HUES64 (cell line): ENCODE data around the gene CHRNB4.
"Not testable (repeated sequence)": the region's sequence is repeated elsewhere in the genome, so short reads cannot be mapped to it uniquely, and the experiment has no call there.

Experiments
- H3K27ac ChIP-seq: 2 replicates; pipeline ENCODE4 v1.7.0; 2013; ENCODE audit warnings: low read depth, low read length, inconsistent platforms
- H3K27me3 ChIP-seq: 2 replicates; pipeline ENCODE4 v1.6.1; 2013; ENCODE audit warnings: mild to moderate bottlenecking, low read length; ENCODE audit not compliant: insufficient read depth
- H3K36me3 ChIP-seq: 2 replicates; pipeline ENCODE4 v1.6.1; 2013; ENCODE audit warnings: mild to moderate bottlenecking, low read length; ENCODE audit not compliant: insufficient read depth
- H3K4me1 ChIP-seq: 2 replicates; pipeline ENCODE4 v1.6.1; 2013; ENCODE audit warnings: mild to moderate bottlenecking, low read length, moderate library complexity; ENCODE audit not compliant: insufficient read depth
- H3K4me3 ChIP-seq: 2 replicates; pipeline ENCODE4 v1.5.1; 2013; ENCODE audit warnings: mild to moderate bottlenecking, low read length, moderate library complexity
- H3K9ac ChIP-seq: 2 replicates; pipeline ENCODE4 v1.6.1; 2013; ENCODE audit warnings: mild to moderate bottlenecking, low read depth, low read length
- H3K9me3 ChIP-seq: 2 replicates; pipeline ENCODE4 v1.6.1; 2013; ENCODE audit warnings: low read depth, low read length; ENCODE audit not compliant: insufficient read depth
- WGBS: fragments of 150-250, 120-280 bp; methylation state at CpG from one replicate; pipeline ENCODE4 v1.1.7; 2013; ENCODE audit warnings: missing lambda C conversion rate; 5-methylcytosine and 5-hydroxymethylcytosine counted together

CHRNB4 gene

DNA sequence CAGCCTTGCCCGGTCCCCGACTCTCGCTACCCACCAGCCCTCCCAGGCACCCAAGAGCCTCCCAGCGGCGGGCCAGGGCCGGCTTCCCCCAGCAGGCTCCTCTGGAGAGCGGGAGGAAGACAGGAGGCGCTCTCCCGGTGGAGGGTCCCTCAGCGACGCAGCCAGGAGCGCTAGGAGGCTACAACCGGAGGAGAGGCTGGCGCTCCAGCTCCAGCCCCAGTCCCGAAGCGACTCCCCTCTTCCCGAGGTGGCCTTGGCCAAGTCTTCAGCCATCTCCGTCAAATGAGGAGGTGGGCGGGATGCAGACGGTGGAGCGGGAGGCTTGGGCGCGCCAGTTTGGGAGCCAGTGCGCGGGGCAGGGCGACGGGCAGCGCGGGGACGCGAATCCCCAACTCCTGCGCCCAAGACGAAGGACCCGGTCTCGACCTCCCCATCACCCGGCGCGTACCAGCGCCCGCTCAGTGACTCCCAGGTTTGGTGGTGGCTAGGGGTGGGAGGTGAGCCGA is 20.9 kb downstream of the CHRNB4 start:
- WGBS, result under 1% methylated on average over 36 of the region's 41 CpGs
- Histone ChIP-seq H3K4me1 (peaks cover 8% of the 10 kb centered on the region; the same call in 1 of the 2 replicates), H3K27ac (no peak overlapping the region), H3K9ac (peak overlapping the region; percentile 34; the same call in 1 of the 2 replicates), H3K4me3 (peak overlapping the region; percentile 67), H3K36me3 (no peaks in the 10 kb centered on the region), H3K9me3 (no peaks in the 10 kb centered on the region), H3K27me3 (peaks cover 47% of the 10 kb centered on the region)

- Histone ChIP-seq H3K4me3 (peak overlapping the region; percentile 67), H3K9ac (no peak overlapping the region; the same call in 1 of the 2 replicates), H3K27me3 (peaks cover 47% of the 10 kb centered on the region), H3K9me3 (no peaks in the 10 kb centered on the region), H3K4me1 (peaks cover 8% of the 10 kb centered on the region; the same call in 1 of the 2 replicates), H3K36me3 (no peaks in the 10 kb centered on the region), H3K27ac (no peak overlapping the region)
- WGBS, result 62% methylated on average over 20 of the region's 20 CpGs
These were observed 21.7 kb downstream of the CHRNB4 start for GRCh38 chr15:78619022-78619950.

DNA sequence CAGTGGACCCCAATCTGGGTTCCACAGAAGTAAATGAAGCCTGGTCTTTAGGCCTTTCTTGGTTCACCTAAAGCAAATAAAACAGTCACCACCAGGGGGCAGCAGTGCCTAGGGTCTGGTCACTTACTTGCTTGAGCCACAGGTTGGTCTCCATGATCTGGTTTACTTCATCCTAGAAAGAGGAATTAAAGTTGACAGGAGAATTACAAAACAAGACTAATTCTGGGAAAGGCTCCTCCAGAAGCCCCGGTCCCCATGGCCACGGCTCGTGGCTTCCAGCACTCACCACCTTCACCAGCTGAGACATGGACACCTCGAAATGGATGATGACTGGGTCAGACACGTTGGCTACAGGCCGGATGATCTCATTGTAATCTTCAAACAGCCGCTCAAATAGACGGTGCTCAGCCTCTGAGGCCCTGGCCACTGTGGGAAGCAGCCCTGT is 22.5 kb downstream of the CHRNB4 start:
- no peak overlapping the region for H3K4me3 ChIP-seq
- no peak overlapping the region for H3K9ac ChIP-seq
- no peak overlapping the region for H3K27ac ChIP-seq
- H3K4me1 ChIP-seq, result peaks cover 8% of the 10 kb centered on the region; the same call in 1 of the 2 replicates
- H3K27me3 ChIP-seq, result peaks cover 47% of the 10 kb centered on the region
- H3K36me3 ChIP-seq, result no peaks in the 10 kb centered on the region
- H3K9me3 ChIP-seq, result no peaks in the 10 kb centered on the region
- 57% methylated on average over 8 of the region's 8 CpGs for WGBS

DNA sequence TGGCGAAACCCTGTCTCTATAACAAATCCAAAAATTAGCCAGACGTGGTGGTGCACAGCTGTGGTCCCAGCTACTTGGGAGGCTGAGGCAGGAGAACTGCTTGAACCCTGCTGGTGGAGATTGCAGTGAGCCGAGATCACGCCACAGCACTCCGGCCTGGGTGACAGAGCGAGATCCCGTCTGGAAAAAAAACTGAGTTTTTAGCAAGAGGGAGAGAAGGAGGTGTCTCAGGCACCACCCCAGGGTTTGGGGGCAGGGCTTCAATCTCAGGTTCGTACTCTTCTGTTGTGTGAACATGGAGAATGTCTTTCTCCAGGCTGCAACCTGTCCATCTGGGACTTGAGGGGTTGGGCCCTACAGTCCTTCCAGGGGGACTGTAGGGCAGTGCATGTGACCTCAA is 22.9 kb downstream of the CHRNB4 start:
- no peaks in the 10 kb centered on the region for H3K36me3 ChIP-seq
- 87% methylated on average over 8 of the region's 8 CpGs for WGBS
- H3K4me1 ChIP-seq, result peaks cover 8% of the 10 kb centered on the region; the same call in 1 of the 2 replicates
- H3K9me3 ChIP-seq, result no peaks in the 10 kb centered on the region
- H3K27ac ChIP-seq, result no peak overlapping the region
- H3K9ac ChIP-seq, result no peak overlapping the region
- H3K27me3 ChIP-seq, result peaks cover 45% of the 10 kb centered on the region
- H3K4me3 ChIP-seq, result no peak overlapping the region

DNA sequence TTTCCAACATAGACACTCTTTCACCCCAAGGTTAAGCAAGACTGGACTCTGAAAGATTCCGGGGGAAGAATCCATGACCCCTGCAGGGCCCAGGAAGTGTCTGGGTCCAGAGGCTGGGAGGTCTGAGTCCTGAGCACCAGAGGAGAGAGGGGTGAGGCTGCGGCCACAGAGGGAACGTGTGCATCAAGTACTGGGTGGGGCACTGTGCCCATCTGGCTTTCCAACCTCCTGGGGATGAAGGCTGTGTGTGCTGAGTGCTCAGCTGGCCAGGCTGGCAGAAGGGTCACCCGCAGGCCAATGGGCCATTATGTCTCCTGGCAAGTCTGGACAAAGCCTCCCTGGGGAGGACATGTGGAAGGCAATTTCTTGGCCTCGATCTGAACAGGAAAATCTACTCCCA is 23.5 kb downstream of the CHRNB4 start:
- 90% methylated on average over 5 of the region's 5 CpGs for WGBS
- Histone ChIP-seq H3K27ac (no peak overlapping the region), H3K27me3 (peaks cover 40% of the 10 kb centered on the region), H3K4me3 (no peak overlapping the region), H3K9ac (no peak overlapping the region), H3K36me3 (no peaks in the 10 kb centered on the region), H3K4me1 (peaks cover 8% of the 10 kb centered on the region; the same call in 1 of the 2 replicates), H3K9me3 (no peaks in the 10 kb centered on the region)

GRCh38 chr15:78617076-78617475 is 23.9 kb downstream of the CHRNB4 start:
- Histone ChIP-seq H3K27ac (no peak overlapping the region), H3K27me3 (peaks cover 36% of the 10 kb centered on the region), H3K4me3 (no peak overlapping the region), H3K9me3 (no peaks in the 10 kb centered on the region), H3K36me3 (no peaks in the 10 kb centered on the region), H3K4me1 (peaks cover 8% of the 10 kb centered on the region; the same call in 1 of the 2 replicates), H3K9ac (no peak overlapping the region)
- WGBS, result 90% methylated on average over 7 of the region's 7 CpGs

DNA sequence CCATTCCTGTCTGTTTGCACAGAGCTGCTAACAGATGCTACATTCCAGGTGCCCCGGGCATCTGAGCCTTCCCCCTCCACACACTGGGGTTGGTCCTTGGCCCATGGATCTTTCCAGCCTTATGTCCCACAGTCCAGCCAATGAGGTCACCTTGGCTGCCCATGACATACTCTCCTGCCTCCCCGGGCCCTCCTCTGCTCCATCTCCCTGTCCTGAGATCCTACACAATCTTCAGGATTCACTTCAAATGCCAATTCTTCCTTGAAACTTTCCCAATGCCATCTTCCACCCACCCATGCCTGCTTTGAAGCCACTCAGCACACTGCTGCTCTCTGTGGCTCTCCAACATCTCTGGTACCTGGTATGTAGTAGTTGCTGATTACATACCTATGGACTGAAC is 24.5 kb downstream of the CHRNB4 start:
- Histone ChIP-seq H3K27me3 (peaks cover 30% of the 10 kb centered on the region), H3K36me3 (no peaks in the 10 kb centered on the region), H3K4me3 (no peak overlapping the region), H3K9me3 (no peaks in the 10 kb centered on the region), H3K27ac (no peak overlapping the region), H3K4me1 (peaks cover 8% of the 10 kb centered on the region; the same call in 1 of the 2 replicates), H3K9ac (no peak overlapping the region)
- 92% methylated on average over 2 of the region's 2 CpGs for WGBS

DNA sequence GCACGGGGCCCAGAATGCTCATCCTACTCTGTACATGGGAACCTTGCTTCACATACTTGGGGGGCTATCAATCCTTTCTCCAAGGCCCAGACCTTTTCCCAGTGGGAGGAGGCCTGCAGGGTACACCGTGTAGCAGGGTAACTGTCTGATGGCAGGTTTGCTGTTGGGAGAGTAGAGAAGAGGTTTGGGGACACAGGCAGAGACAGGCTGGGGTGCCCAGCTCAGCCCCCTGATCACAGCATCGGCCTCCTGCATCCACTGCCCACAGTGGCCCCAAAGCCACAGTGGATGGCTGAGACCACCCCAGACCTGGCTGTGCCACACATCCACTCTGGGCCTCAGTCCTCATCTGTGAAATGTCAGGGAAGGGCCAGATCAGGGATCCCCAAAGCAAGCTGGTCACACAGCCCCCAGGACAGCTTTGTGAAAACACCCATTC is 25.8 kb downstream of the CHRNB4 start:
- Histone ChIP-seq H3K4me3 (no peak overlapping the region), H3K4me1 (peaks cover 4% of the 10 kb centered on the region; the same call in 1 of the 2 replicates), H3K27me3 (peaks cover 17% of the 10 kb centered on the region), H3K9ac (no peak overlapping the region), H3K9me3 (no peaks in the 10 kb centered on the region), H3K36me3 (no peaks in the 10 kb centered on the region), H3K27ac (no peak overlapping the region)
- 89% methylated on average over 3 of the region's 3 CpGs for WGBS

- Histone ChIP-seq H3K4me3 (no peak overlapping the region), H3K27me3 (peaks cover 5% of the 10 kb centered on the region), H3K36me3 (no peaks in the 10 kb centered on the region), H3K27ac (no peak overlapping the region), H3K9me3 (no peaks in the 10 kb centered on the region), H3K4me1 (no peaks in the 10 kb centered on the region), H3K9ac (no peak overlapping the region)
- WGBS, result 96% methylated on average over 2 of the region's 3 CpGs
These were observed 27.0 kb downstream of the CHRNB4 start for GRCh38 chr15:78614021-78614420.

- H3K27me3 ChIP-seq, H3K9ac ChIP-seq, H3K4me3 ChIP-seq, H3K4me1 ChIP-seq, H3K36me3 ChIP-seq, H3K27ac ChIP-seq: not testable (repeated sequence)
- no CpG with 5 or more reads among the region's 3 CpGs for WGBS
- H3K9me3 ChIP-seq, result peaks cover 10% of the 10 kb centered on the region; the same call in 1 of the 2 replicates
These were observed 31.5 kb downstream of the CHRNB4 start for GRCh38 chr15:78609551-78609950.

GRCh38 chr15:78605680-78606079 is 35.3 kb downstream of the CHRNB4 start:
- Histone ChIP-seq H3K27ac (no peak overlapping the region), H3K27me3 (no peaks in the 10 kb centered on the region), H3K4me3 (no peak overlapping the region), H3K9ac (no peak overlapping the region), H3K9me3 (peaks cover 10% of the 10 kb centered on the region; the same call in 1 of the 2 replicates), H3K36me3 (peaks cover 13% of the 10 kb centered on the region), H3K4me1 (no peaks in the 10 kb centered on the region)
- WGBS, result 95% methylated on average over 4 of the region's 4 CpGs
